Nephron progenitor cell (in vitro differentiated cells): ENCODE results near the gene MMP24.
"Not testable (repeated sequence)": the region's sequence is repeated elsewhere in the genome, so short reads cannot be mapped to it uniquely, and the experiment has no call there.

Source experiments
- DNase-seq: peaks from one replicate; pipeline ENCODE4 v3.0.0; 2021
- H3K27ac Mint-ChIP-seq: 2 replicates; pipeline ENCODE4 v1.8.0; 2021; ENCODE audit warnings: mild to moderate bottlenecking, moderate library complexity, mixed read lengths
- H3K27me3 Mint-ChIP-seq: 2 replicates; pipeline ENCODE4 v1.8.0; 2021; ENCODE audit warnings: mild to moderate bottlenecking, low read depth, mixed read lengths; ENCODE audit not compliant: poor library complexity
- H3K36me3 Mint-ChIP-seq: 2 replicates; pipeline ENCODE4 v1.8.0; 2021; ENCODE audit warnings: low read depth, mixed read lengths
- H3K4me1 Mint-ChIP-seq: 2 replicates; pipeline ENCODE4 v1.8.0; 2021; ENCODE audit warnings: mixed read lengths
- H3K4me3 Mint-ChIP-seq: 2 replicates; pipeline ENCODE4 v1.8.0; 2021; ENCODE audit warnings: mild to moderate bottlenecking, moderate library complexity, mixed read lengths
- H3K9me3 Mint-ChIP-seq: 2 replicates; pipeline ENCODE4 v1.8.0; 2021; ENCODE audit warnings: mild to moderate bottlenecking, moderate library complexity, mixed read lengths
- CTCF ChIP-seq: fragments of 200-600 bp; sonication (generic); IDR thresholded peaks from 2 replicates; pipeline ENCODE4 v1.5.0; 2021; ENCODE audit warnings: antibody characterized with exemption

The MMP24 gene

GRCh38 chr20:35248641-35249475 lies 22.4 kb downstream of the MMP24 start:
- H3K27me3 Mint-ChIP-seq, result peaks cover 8% of the 10 kb centered on the region
- DNase-seq, result no peak
- H3K4me3 Mint-ChIP-seq, result no peak overlapping the region
- H3K27ac Mint-ChIP-seq, result no peak overlapping the region
- no peaks in the 10 kb centered on the region for H3K9me3 Mint-ChIP-seq
- no peaks in the 10 kb centered on the region for H3K36me3 Mint-ChIP-seq
- TF ChIP-seq CTCF, result no peak
- H3K4me1 Mint-ChIP-seq, result peaks cover 5% of the 10 kb centered on the region

- H3K4me1 Mint-ChIP-seq, result peaks cover 5% of the 10 kb centered on the region
- no peak for TF ChIP-seq CTCF
- no peak overlapping the region for H3K27ac Mint-ChIP-seq
- no peak for DNase-seq
- H3K4me3 Mint-ChIP-seq, result no peak overlapping the region
- no peaks in the 10 kb centered on the region for H3K9me3 Mint-ChIP-seq
- H3K27me3 Mint-ChIP-seq, result peaks cover 12% of the 10 kb centered on the region
- no peaks in the 10 kb centered on the region for H3K36me3 Mint-ChIP-seq
These were observed 25.1 kb downstream of the MMP24 start for GRCh38 chr20:35251613-35251940.

GRCh38 chr20:35252037-35252461 lies 25.6 kb downstream of the MMP24 start:
- H3K36me3 Mint-ChIP-seq, result no peaks in the 10 kb centered on the region
- H3K4me1 Mint-ChIP-seq, result peaks cover 5% of the 10 kb centered on the region
- H3K9me3 Mint-ChIP-seq, result no peaks in the 10 kb centered on the region
- TF ChIP-seq CTCF, result no peak
- no peak overlapping the region for H3K27ac Mint-ChIP-seq
- H3K4me3 Mint-ChIP-seq, result no peak overlapping the region
- peaks cover 12% of the 10 kb centered on the region for H3K27me3 Mint-ChIP-seq
- DNase-seq, result no peak

- DNase-seq, H3K36me3 Mint-ChIP-seq, H3K4me1 Mint-ChIP-seq, H3K4me3 Mint-ChIP-seq, H3K9me3 Mint-ChIP-seq, H3K27me3 Mint-ChIP-seq, H3K27ac Mint-ChIP-seq: not testable (repeated sequence)
These were observed 26.1 kb downstream of the MMP24 start for GRCh38 chr20:35252598-35252997.

- TF ChIP-seq CTCF, result no peak
- H3K9me3 Mint-ChIP-seq, result no peaks in the 10 kb centered on the region
- H3K36me3 Mint-ChIP-seq, result no peaks in the 10 kb centered on the region
- H3K27me3 Mint-ChIP-seq, result peaks cover 8% of the 10 kb centered on the region
- no peak overlapping the region for H3K27ac Mint-ChIP-seq
- no peak overlapping the region for H3K4me3 Mint-ChIP-seq
- DNase-seq, result no peak
- H3K4me1 Mint-ChIP-seq, result peaks cover 5% of the 10 kb centered on the region
These were observed 26.5 kb downstream of the MMP24 start for GRCh38 chr20:35253010-35253409.

GRCh38 chr20:35254448-35254999 lies 28.0 kb downstream of the MMP24 start:
- Mint-ChIP-seq H3K27ac (no peak overlapping the region), H3K27me3 (peaks cover 8% of the 10 kb centered on the region), H3K4me3 (no peak overlapping the region), H3K9me3 (no peaks in the 10 kb centered on the region), H3K4me1 (peaks cover 9% of the 10 kb centered on the region), H3K36me3 (no peaks in the 10 kb centered on the region)
- no peak for TF ChIP-seq CTCF
- DNase-seq, result no peak
